Measurements from ENCODE around the gene PDE1A.

DNA sequence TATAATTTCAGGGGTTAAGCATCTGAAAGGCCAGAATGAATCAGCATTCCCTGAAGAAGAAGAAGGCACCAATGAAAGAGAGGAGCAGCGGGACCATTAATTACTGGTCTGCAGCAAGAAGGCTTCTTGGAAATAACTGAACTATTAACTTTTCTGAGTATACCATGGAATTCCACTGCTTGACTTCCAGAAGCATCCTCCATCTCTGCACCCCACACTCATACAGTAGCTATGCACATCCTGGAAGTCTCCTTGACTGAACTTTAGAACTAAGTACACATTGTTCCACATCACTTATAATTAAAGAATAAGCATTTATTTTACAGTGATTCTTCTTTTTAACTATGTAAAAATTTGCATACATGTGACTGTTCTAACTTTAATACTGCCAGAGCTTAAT lies 309.6 kb downstream of the PDE1A start:
- TF ChIP-seq POLR2A (IDR thresholded peaks at IDR 0.05) (no peak), CTCF (IDR thresholded peaks at IDR 0.05) (no peak)

Data from suprapubic skin (tissue), 3 donors.